Ishikawa (cell line): Measurements from ENCODE around the gene RUNX1.

Experiments used
- CEBPB ChIP-seq: IDR thresholded peaks from 2 replicates; pipeline ENCODE4 v1.6.1; 2012
- CREB1 ChIP-seq: IDR thresholded peaks from 2 replicates; pipeline ENCODE4 v1.6.1; 2012; ENCODE audit warnings: low read depth
- EGR1 ChIP-seq: IDR thresholded peaks from 2 replicates; pipeline ENCODE4 v1.6.1; 2012
- EP300 ChIP-seq: IDR thresholded peaks from 2 replicates; pipeline ENCODE4 v1.6.1; 2012; ENCODE audit warnings: borderline replicate concordance
- NFIC ChIP-seq: IDR thresholded peaks from 2 replicates; pipeline ENCODE4 v1.6.1; 2012
- RAD21 ChIP-seq: IDR thresholded peaks from 2 replicates; pipeline ENCODE4 v1.6.1; 2012; ENCODE audit warnings: low read depth
- TAF1 ChIP-seq: IDR thresholded peaks from 2 replicates; pipeline ENCODE4 v1.6.1; 2012; ENCODE audit warnings: low read depth, mild to moderate bottlenecking
- TCF12 ChIP-seq: IDR thresholded peaks from 2 replicates; pipeline ENCODE4 v1.6.1; 2012; ENCODE audit warnings: low read depth
- ZBTB7A ChIP-seq: IDR thresholded peaks from 2 replicates; pipeline ENCODE4 v1.6.1; 2012; ENCODE audit warnings: low read depth
- TF ChIP-seq, protein P1 (sequence below): IDR thresholded peaks from 2 replicates; pipeline ENCODE4 v1.6.1; 2012
- TF ChIP-seq, protein P2 (sequence below): IDR thresholded peaks from 2 replicates; pipeline ENCODE4 v1.6.1; 2012
- TF ChIP-seq, protein P3 (sequence below): IDR thresholded peaks from 2 replicates; pipeline ENCODE4 v1.6.1; 2012; ENCODE audit warnings: low read depth, mild to moderate bottlenecking

DNA sequence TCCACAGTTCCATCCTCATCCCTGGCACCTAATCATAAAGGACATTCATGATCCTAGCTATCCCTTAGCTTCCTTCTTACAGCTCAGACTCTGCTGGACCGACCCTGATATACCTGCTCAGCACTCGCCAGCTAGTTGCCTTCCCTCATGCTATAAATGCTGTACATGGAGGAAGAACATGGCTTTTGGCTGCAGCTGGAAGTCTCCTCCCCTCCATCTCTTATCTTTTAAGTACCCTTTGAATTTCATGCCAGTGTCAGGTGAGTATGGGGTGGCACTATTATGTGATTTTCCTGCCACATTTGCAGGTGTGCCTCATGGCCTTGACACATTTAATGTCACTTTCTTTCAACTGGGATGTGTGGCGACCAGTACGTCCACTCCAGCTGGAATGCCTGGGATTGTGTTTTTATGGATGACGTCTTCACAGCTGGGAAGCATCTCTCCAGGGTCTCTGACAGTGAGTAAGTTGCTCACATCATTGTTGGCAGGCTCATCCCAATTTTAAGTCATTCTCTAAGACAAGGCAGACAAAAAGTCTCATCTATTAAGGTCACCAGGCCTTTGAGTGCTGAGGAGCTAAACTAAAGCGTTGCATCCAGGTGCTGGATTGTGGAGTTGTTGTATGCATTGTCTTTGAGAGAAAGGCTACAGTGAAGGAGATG lies 43.4 kb downstream of the RUNX1 start:
- no peak for TF ChIP-seq TCF12
- TF ChIP-seq, protein P1, sequence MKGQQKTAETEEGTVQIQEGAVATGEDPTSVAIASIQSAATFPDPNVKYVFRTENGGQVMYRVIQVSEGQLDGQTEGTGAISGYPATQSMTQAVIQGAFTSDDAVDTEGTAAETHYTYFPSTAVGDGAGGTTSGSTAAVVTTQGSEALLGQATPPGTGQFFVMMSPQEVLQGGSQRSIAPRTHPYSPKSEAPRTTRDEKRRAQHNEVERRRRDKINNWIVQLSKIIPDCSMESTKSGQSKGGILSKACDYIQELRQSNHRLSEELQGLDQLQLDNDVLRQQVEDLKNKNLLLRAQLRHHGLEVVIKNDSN, result no peak
- no peak for TF ChIP-seq EGR1
- no peak for TF ChIP-seq CEBPB
- TF ChIP-seq NFIC, result no peak
- TF ChIP-seq CREB1, result no peak
- no peak for TF ChIP-seq RAD21
- TF ChIP-seq TAF1, result no peak
- TF ChIP-seq, protein P2, sequence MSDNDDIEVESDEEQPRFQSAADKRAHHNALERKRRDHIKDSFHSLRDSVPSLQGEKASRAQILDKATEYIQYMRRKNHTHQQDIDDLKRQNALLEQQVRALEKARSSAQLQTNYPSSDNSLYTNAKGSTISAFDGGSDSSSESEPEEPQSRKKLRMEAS, result no peak
- no peak for TF ChIP-seq ZBTB7A
- TF ChIP-seq, protein P3, sequence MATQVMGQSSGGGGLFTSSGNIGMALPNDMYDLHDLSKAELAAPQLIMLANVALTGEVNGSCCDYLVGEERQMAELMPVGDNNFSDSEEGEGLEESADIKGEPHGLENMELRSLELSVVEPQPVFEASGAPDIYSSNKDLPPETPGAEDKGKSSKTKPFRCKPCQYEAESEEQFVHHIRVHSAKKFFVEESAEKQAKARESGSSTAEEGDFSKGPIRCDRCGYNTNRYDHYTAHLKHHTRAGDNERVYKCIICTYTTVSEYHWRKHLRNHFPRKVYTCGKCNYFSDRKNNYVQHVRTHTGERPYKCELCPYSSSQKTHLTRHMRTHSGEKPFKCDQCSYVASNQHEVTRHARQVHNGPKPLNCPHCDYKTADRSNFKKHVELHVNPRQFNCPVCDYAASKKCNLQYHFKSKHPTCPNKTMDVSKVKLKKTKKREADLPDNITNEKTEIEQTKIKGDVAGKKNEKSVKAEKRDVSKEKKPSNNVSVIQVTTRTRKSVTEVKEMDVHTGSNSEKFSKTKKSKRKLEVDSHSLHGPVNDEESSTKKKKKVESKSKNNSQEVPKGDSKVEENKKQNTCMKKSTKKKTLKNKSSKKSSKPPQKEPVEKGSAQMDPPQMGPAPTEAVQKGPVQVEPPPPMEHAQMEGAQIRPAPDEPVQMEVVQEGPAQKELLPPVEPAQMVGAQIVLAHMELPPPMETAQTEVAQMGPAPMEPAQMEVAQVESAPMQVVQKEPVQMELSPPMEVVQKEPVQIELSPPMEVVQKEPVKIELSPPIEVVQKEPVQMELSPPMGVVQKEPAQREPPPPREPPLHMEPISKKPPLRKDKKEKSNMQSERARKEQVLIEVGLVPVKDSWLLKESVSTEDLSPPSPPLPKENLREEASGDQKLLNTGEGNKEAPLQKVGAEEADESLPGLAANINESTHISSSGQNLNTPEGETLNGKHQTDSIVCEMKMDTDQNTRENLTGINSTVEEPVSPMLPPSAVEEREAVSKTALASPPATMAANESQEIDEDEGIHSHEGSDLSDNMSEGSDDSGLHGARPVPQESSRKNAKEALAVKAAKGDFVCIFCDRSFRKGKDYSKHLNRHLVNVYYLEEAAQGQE, result no peak
- TF ChIP-seq EP300, result no peak
